Activated naive CD8-positive, alpha-beta T cell treated with anti-CD3 and anti-CD28 coated beads, Interleukin-2, amount 50 U/mL, for 16 hours (primary cell): Measurements from ENCODE around the gene TANC1.

Experiments used
- DNase-seq: peaks from one replicate; pipeline ENCODE4 v3.0.0-alpha.2; 2020; ENCODE audit warnings: low read depth, low spot score

TANC1 gene

DNA sequence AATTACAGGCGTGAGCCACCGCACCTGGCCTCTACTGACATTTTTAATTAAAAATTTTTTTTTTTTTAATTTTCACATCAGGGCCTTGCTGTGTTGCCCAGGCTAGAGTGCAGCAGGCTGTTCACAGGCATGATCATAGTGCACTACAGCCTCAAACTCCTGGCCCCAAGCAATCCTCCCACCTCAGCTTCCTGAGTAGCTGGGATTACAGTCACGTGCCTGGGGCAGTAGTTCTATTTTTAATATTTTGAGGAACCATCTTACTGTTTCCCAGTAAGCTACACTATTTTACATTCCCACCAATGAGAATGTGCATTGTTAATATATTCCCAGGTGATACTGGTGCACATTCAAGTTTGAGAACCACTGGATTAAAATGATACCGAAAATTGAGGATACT is 225.4 kb downstream of the TANC1 start:
- no peak for DNase-seq

DNA sequence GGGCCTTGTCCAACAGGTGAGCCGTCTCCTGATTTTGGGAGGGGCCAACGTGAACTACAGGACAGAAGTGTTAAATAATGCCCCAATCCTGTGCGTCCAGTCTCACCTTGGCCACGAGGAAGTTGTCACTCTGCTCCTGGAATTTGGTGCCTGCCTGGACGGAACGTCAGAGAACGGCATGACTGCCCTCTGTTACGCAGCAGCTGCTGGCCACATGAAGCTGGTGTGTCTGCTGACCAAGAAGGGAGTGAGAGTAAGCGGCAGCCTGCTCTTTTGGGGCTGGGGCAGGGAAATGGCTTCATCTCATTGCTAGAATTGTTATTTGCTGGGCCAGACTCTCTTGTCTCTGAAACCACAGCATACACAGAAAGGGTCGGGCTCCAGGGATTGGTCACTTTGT is 225.8 kb downstream of the TANC1 start:
- no peak for DNase-seq

DNA sequence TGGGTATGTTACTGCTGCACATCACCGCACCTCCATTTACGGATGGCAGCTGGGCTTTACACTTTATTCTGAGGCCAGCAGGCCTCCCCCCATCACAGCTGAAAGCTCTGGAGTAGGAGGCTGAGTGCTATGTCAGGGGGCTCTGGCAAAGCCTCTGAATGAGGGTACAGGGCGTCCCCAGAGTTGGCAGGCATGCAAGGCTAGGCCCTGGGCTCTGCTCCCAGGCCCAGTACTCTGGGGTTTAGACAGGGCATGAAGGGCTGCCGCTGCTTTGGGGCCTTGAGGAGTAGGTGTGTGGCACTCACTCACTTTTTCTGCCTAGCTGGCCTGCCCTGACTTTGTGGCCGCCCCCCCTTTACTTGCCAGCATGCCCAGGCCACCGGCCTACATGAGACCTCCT is 227.3 kb downstream of the TANC1 start:
- DNase-seq, result no peak

DNA sequence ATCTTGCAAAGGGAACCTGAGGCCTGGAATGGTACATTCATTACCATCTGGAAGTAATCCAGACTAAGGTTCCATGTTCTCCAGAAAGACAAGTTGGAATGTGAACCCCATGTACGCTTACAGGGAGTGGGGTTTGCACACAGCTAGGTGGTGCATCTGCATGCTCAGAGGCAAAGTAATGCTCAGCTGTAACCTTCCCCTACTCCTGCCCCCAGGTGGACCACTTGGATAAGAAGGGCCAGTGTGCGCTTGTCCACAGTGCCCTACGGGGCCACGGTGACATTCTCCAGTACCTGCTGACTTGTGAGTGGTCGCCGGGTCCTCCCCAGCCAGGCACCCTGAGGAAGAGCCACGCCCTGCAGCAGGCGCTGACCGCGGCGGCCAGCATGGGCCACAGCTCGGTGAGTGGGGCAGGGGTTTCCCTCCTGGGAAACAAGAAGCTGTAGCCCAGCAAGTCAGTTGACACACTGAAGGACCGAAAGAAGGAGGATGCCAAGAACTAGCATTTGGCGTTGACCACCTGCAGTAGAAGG is 228.0 kb downstream of the TANC1 start:
- DNase-seq, result no peak

DNA sequence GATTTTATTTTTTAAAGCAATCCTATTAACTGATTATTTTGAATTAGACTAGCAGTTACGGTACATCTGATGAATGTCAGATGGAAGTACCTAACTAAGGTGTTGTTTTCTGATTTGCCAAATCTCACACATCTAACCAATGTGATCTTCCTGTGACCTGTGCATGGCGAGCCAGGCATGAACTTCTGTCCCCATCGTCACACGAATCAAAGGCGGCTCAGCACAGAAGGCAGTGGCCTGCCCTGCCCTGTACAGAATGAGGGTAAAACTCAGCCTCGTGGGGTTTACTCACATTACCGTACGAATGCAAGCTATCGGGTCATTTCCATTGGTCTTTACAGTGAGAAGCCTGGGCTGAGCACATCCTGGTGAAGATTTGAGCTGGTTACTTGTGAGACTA is 230.8 kb downstream of the TANC1 start:
- no peak for DNase-seq

DNA sequence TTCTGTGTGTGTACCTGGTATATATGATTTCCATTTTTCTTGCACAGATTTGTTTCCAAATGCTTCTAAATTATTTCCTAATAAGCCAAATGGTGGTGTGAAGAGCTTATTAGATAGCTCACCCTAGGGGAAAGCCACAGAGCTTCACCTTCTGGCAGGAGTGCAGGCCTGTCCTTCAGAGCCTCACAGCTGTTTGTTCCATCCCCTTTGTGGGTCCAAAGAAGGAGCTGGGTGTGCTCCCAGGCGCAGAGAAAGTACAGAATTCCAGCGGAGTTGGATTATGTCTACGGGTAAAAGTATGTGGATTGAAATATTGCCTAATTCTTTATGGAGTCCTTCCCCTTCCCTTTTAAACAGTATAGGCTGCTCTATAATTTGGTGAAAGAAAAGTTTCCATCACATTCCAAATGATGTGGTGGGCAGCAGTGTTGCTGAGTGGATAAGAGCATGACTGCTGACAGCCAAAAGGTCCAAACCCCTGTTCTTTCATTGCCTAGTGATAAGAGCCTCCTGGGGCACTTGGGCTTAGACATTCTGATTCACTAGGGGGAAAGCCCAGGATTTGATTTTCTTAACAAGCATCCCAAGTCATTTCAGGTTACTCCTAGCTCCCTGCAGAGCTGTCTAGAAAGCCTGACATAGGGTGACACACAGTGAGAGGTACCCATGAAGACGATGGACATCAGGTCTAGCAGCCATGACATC is 231.5 kb downstream of the TANC1 start:
- no peak for DNase-seq

DNA sequence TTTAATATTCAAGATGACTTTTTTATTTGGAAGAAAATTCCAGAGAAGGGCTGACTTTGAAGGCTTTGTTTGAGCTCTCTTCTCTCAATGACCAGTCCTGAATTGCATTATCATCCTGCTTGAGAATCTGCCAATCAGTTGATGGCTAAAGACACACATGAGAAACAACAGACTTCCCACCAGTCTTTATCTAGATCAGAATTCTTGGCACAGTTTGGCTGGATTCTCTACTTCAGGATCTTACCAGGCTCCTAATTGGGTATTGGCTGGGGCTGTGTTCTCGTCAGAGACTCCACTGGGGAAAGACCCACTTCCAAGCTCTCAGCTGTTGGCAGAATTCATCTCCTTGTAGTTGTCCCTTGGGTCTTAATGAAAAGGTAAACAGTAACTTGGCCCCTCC is 232.1 kb downstream of the TANC1 start:
- DNase-seq, result no peak

DNA sequence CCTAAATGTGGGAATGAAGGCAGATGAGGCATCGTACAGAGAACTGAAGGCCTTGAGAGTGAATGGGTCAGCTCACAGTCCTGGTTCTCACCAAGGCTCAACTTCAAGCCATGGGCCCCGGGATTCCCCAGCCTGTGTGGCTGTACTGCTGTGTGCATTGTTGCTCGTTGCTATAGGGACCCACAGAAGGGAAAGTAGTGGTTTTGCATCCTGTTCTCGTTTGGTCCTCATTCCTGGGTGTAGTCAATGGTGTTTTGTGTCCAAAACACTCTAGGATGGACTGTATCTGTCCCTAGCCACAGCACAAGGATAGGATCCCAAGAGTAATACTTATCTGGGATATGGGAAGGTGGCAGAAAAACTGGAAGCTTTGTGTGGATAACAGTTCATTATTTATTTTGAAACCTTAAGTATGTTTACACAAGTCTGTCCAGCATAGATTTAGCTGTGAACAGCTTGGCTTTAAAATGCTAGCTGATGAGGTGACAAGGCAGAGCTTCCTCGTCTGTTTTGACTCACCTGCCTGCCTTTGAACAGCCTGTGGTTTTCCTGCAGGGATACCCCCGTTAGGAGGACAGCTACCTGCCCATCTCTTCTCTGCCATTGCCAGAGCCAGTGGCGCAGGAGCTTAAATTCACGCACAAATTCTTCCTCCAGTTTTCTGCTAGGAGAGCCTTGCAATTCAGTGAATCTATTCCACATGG is 233.1 kb downstream of the TANC1 start:
- no peak for DNase-seq

DNA sequence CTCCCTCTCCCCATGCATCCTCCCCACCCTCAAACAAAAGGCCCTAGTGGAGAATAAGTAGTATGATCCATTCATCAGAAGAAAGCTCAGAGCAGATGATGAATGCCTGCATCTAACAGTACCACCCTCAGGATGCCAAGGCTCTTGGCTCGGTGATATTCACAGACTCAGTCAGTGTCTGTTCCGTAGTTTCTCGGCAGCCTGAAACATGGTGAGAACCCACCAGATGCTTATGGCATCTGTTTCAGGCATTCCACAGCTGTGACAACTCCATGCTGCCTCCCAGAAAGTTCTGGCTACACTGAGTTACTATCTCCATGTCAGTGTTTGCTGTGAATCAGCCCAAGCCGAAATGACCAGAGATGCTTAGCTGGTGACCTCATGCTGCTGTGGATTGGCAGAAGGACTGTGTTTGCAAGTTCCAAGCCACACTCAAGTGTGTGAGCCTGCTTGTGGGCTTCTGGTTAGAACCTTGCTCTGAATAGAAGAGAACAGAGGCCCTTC is 234.2 kb downstream of the TANC1 start:
- DNase-seq, result no peak

DNA sequence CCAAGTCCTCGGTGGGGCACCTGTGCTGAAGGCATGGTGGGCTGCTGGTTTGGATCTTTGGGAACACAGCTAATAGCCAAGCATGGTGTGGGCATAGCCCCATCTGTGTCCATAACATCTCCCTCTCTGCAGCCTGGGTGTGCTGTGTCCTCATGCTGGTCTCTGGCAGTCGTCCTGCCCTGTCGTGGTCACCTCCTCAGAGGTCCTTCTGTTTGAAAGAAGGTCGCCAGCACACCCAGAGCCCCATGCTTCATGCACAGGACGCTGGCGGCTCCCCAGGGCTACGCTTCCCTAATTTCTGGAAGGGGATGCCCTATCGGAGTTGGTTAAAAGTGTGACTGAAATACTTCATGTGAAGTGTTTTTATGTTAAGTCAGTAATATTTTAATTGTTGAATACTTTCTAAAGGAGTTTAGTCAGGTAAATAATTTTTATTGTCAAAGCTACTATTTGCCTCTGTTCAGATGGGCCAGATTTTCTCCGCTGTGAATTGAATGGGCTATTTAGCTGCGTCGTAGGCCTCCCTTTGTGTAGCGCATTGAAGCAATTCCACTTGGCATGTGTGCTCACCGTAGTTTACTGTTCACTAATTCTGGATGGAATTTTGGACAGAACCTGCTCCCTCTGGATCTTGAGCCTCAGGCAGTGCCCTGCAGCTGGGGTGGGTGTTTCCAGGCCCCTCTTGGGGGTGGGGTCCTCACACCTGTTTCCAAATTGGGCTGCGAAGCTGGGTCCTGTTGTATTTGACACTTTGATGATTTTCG is 236.1 kb downstream of the TANC1 start:
- no peak for DNase-seq

DNA sequence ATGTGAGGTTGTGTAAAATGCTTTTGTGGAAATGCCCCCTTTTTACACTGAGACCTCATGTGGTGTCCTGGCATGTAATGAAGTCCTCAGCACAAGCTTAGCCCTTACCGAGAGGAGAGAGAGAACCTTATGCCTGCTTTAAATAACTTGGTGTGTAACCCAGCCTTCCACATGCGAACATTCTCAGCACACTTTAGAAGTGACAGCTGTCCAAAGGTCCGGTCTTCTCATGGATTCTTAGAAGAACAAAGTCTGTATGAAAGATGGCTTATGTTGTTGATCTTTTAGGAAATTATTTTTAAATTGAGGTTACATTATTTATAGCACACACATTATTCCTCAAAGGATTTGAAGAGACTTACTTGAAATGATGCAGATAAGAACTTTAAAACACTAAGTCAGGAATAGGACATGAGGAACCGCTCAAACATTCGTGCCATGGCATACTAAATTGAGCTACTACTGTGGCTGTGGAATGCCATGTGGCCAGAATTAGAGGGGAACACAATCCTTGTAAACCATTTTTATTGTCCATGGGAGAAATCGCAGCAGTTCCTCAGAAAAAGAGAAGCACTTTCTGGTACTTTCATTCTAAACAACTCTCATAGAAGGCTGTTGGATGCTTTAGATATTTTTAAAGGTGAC is 238.4 kb downstream of the TANC1 start:
- DNase-seq, result no peak

DNA sequence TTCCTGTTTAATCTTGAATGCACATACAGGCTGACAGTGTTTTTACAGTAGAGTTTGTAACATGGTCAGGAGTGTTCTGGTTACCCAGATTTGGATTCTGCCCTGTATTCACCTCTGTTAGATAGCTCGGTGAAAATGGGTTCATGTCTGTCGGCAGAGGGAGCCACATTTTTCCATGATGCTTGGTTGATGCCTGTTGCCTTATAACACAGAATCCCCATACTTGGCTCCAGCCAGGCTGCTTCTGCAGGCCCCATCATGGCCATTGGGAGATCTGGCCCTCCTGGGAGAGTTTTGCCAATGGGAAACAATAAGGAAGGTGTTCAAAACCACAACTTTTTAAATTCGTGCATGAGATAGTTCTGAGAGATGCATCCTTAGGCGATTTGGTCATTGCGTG is 240.0 kb downstream of the TANC1 start:
- no peak for DNase-seq

DNA sequence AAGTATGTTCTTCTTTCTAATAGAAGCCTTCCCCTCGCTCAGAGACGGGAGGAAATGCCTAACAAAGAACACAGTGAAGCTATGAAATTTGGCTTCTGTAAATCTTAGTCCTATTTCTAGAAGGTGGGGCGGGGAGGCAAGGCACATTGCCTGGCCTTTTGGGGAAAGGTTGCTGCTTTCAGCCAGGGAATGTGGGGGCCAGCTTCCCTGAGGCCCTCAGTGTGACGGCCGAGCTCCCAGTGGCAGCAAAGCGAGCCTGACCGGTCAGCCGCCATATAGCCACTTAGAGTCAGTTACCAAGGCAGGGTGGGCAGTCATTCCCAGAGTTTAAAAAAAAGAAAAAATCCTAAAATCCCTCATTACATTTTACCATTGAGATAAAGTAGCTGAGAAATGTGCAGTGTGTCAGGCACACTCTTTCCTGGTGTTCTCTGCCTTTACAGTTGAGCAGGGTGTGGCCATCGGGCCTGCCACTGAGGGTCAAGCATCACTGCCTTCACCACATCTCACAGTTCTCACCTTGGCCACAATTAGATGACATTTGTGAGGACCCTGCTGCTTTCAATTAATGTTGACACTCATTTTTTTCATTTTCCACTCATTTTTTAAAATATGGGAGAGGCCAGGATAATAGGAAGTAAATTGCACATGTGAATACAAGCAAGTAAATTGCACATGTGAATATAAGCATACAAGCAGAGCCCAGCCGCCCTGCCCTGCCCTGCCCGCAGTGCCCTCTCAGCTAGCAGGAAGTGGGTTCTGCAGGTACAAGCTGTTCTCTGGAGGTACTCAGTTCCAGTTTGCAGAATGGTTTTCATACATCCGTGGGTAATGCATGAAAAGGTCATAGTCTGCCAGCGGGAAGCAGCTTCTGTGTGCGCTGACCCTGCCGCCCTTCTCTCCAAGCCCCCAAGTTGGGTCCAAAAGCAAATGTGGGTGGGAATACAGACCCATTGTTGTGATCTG is 241.2 kb downstream of the TANC1 start:
- DNase-seq, result no peak

DNA sequence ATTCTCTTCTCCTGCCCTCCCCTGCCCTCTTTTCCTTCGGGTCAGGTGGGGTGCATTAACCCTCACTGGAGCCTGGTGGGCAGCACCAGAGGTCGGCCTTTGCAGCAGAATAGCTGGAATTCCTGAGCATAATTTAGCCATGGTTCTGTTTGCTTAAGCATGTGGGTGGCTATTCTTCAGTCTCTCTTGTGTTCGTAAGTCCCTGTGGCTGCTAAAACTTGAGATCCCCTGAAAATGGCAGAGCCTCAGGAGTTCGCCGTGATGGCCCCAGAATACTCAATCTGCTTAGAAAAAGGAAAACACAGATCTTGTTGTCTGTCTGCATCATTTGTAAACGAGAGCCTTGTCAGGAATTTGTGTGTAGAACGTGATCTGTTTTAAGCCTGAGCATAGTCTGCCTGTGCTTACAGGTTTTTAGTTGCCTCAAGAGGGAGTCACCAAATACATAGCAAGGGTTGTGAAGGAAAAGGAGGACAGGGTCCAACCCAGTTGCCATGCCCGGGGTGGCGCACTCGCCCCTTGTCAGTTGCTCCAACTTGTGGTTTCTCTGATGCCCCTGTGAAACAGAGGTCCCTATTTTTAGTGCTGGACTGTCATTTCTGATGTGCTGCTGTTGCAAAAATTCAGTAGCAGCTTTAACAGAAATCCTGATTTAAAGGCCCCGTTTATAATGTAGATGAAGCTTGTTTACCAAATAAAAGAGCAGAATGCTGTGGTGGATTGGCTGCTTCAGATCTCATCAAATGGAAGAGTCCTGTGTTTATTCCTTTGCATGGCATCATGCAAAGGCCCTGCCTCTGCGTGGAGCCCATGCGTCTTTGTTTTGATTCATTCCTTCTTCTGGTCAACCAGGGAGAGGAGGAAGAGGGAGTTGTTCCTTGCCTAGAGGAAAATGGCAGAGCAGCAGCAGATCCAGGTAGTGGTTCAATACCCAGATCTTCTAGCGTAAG is 243.3 kb downstream of the TANC1 start:
- DNase-seq, result no peak

DNA sequence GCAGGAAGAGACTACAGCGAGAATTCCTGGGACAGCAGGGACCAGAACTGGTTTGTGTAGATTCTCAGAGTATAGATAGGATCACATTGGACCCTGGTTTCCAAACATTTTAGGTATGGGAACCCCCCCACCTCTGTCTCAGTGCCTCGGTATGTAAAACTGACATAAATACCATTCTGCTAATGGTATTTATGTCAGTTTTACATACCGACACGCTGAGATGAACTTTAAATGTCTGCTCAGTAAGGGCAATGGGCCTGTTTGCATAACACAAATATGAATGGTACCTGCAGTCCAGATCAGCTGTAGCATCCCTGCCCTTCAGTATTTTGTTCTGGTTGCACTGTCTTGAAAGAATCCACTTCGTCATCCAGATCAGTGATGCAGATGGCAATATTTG is 244.9 kb downstream of the TANC1 start:
- no peak for DNase-seq

DNA sequence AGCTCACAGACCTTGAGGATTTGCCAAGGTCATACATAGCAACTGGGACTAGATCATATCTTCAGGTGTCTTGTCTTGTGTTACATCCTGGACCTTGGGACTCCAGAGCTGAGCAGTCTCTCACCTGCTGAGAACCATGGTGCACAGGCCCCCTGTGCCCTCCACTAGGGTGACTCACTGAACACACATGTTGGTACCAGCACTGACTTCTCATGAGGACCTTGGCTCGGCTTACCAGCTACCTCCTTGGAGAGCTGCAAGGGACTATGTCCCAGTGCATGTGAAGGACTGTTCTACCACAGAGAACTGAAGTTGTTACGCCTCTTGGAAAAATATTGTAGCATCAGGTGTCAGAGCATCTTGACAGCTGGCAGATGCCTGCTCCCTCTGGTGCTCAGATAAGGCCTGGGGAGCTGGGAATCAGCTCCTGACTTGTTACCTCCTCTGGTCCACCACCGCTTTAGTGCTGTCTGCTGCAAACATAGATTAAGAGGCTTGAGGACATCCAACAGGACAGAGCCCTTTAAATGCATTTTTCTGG is 246.0 kb downstream of the TANC1 start:
- DNase-seq, result no peak

DNA sequence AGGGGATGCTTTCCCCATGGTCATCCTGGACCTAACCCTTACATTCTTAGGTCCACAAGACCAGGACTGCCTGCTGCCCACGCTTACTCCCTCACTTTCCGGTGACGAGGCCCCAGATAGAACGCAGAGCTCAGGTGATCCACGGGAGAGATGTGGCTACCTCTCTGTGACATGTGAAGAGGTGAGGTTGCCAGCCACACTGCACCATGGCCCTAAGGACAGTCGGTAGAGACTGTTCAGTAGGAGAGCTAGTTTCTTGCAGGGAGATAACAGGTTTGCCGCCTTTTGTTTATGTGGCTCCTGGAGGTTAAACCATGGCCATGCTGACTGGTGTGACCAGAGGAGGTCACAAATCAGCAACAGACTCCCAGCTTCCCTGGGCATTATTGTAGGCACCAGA is 246.7 kb downstream of the TANC1 start:
- DNase-seq, result no peak

DNA sequence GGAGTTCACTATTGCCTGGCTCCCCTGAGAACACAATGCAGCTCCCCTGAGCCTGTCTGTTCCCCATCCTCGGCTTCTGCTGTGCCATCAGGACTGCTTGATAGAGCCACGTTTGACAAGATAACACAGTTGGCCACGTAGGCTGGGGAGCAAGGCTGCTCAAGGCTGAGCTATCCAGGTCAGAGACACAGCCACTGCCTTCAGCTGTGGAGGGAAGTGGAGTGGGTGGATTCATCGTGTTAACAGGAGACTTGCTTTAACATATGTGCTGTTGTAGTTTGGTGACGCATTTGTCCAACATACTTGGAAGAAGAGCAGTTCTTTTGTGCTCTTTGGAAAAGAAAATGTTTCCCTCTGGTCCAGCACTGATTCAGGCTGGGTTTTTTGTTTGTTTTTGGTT is 249.2 kb downstream of the TANC1 start:
- no peak for DNase-seq

DNA sequence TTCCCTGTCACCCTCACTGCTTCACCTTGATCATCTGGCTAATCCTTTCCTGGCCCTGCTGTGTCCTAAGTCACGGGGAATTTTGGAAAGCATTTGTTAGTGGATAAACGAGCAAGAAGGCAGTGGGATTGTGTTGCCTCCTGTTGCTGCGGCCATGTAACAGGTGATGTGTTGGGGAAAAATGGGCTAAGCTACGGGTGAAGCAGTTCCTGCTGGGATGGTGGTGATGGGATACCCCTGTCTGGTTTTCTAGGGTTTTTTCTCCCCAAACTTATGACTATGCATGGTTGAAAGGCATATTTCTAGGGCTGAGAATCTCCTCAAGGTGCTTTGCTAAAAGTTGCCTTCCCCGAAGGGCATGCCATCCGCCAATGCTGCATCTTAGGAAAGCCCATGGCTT is 249.9 kb downstream of the TANC1 start:
- DNase-seq, result no peak
